GM12878 (cell line): Measurements from ENCODE around the gene CACNA2D2. TPM values are rescaled to one million over a fixed set of nuclear protein-coding genes. Genes with fewer than 3 reads are reported as not detected.

Source experiments
- ATAC-seq: fragments of 200-7000 bp; cut with Tn5 transposase; 3 replicates; pipeline ENCODE4 v1.9.1; 2020; ENCODE audit warnings: mild to moderate bottlenecking, moderate library complexity
- BruUV-seq: library from RNA; stranded (reverse); fragments of 400-500 nt; replicated peaks from 2 replicates; lab custom pipeline; 2021; lab: Mats Ljungman, UMichigan
- CTCF ChIA-PET: fragments of 300-600 bp; sonication (Branson Sonifier 250); formaldehyde crosslinking; extraction: SDS; loops from one replicate; lab custom pipeline; 2021; ENCODE audit warnings: inconsistent platforms; lab: Yijun Ruan, JAX
- POLR2A ChIA-PET: fragments of 350-600 bp; formaldehyde crosslinking; extraction: SDS; loops from one replicate; lab custom pipeline; 2021; ENCODE audit warnings: inconsistent platforms; lab: Charles Lee
- RAD21 ChIA-PET: fragments of 300-600 bp; sonication (Branson Sonifier 250); formaldehyde crosslinking; loops from one replicate; lab custom pipeline; 2023; ENCODE audit warnings: antibody characterized with exemption; ENCODE audit not compliant: unreplicated experiment; lab: Charles Lee
- SMC1A ChIA-PET: fragments of 300-600 bp; sonication (Branson Sonifier 250); formaldehyde crosslinking; loops from one replicate; lab custom pipeline; 2023; ENCODE audit not compliant: unreplicated experiment, uncharacterized antibody; lab: Charles Lee
- DNase-seq: peaks from one replicate; pipeline ENCODE4 v3.0.0-alpha.2; 2011; ENCODE audit warnings: low read depth, low spot score
- FAIRE-seq: peaks from 3 replicates; lab custom pipeline; 2011; peaks lifted over from hg19 to GRCh38; lab: Jason Lieb, UNC
- H2AFZ ChIP-seq: 2 replicates; pipeline ENCODE4 v1.6.0; 2011; ENCODE audit warnings: low read depth, low read length, control low read depth; ENCODE audit not compliant: control insufficient read depth
- H3K27ac ChIP-seq: 2 replicates; pipeline ENCODE4 v1.5.1; 2011; ENCODE audit warnings: control low read depth; ENCODE audit not compliant: control insufficient read depth, insufficient read depth
- H3K27me3 ChIP-seq, 2 experiments: replicated peaks in 1 of 2; 2 replicates each; pipeline versions ENCODE4 v1.6.0 to v1.6.1; 2011; ENCODE audit warnings: low read length in 1 of 2; ENCODE audit not compliant: control insufficient read depth in 2 of 2, insufficient read depth in 2 of 2
- H3K36me3 ChIP-seq, 2 experiments: 2 replicates each; pipeline ENCODE4 v1.5.1; 2011; ENCODE audit warnings: low read length in 1 of 2; ENCODE audit not compliant: control insufficient read depth in 2 of 2, insufficient read depth in 2 of 2
- H3K4me1 ChIP-seq: 2 replicates; pipeline ENCODE4 v1.6.1; 2011; ENCODE audit warnings: mild to moderate bottlenecking, low read length, moderate library complexity, mixed read lengths; ENCODE audit not compliant: control insufficient read depth, insufficient read depth
- H3K4me2 ChIP-seq: 2 replicates; pipeline ENCODE4 v1.6.0; 2011; ENCODE audit warnings: control low read depth; ENCODE audit not compliant: control insufficient read depth, insufficient read depth
- H3K4me3 ChIP-seq: fragments of 200-600 bp; sonication (generic); 2 replicates; pipeline ENCODE4 v1.5.1; 2016
- H3K79me2 ChIP-seq: 2 replicates; pipeline ENCODE4 v1.6.0; 2011; ENCODE audit warnings: low read length; ENCODE audit not compliant: control insufficient read depth, insufficient read depth
- H3K9ac ChIP-seq: 2 replicates; pipeline ENCODE4 v1.8.0; 2011; ENCODE audit warnings: low read length, control low read depth, mixed read lengths; ENCODE audit not compliant: control insufficient read depth, insufficient read depth
- H3K9me3 ChIP-seq: replicated peaks from 3 replicates; pipeline ENCODE4 v1.5.1; 2011; ENCODE audit warnings: mild to moderate bottlenecking, low read length; ENCODE audit not compliant: control insufficient read depth, insufficient read depth
- H4K20me1 ChIP-seq: 2 replicates; pipeline ENCODE4 v1.6.0; 2011; ENCODE audit not compliant: control insufficient read depth, insufficient read depth
- ATF7 ChIP-seq: fragments of 450-650 bp; IDR thresholded peaks from 2 replicates; pipeline ENCODE4 v1.6.1; 2016; ENCODE audit warnings: low read depth, mild to moderate bottlenecking
- CHD4 ChIP-seq: fragments of 200-600 bp; sonication (generic); IDR thresholded peaks from 2 replicates; pipeline ENCODE4 v1.6.1; 2016; ENCODE audit warnings: mild to moderate bottlenecking
- E2F4 ChIP-seq: IDR thresholded peaks from 2 replicates; pipeline ENCODE4 v1.6.1; 2012; ENCODE audit warnings: low read depth, low read length, improper control_type of control experiment
- FOXK2 ChIP-seq: fragments of 450-650 bp; IDR thresholded peaks from 2 replicates; pipeline ENCODE4 v1.6.1; 2017; ENCODE audit warnings: mild to moderate bottlenecking, moderate library complexity
- HSF1 ChIP-seq: fragments of 150-350 bp; IDR thresholded peaks from 2 replicates; pipeline ENCODE4 v1.6.1; 2014; ENCODE audit warnings: mild to moderate bottlenecking, low read depth, low read length
- KAT2A ChIP-seq: conservative IDR thresholded peaks from 2 replicates; pipeline ENCODE4 v1.6.1; 2011; ENCODE audit warnings: low read depth, low read length; ENCODE audit not compliant: control insufficient read depth
- NFIC ChIP-seq: IDR thresholded peaks from 2 replicates; pipeline ENCODE4 v1.6.1; 2012; ENCODE audit warnings: low read depth, mild to moderate bottlenecking, inconsistent platforms, low read length, moderate library complexity
- RAD51 ChIP-seq: fragments of 450-650 bp; IDR thresholded peaks from 2 replicates; pipeline ENCODE4 v1.6.1; 2016; ENCODE audit warnings: moderate library complexity, mild to moderate bottlenecking, inconsistent platforms
- RFX5 ChIP-seq: IDR thresholded peaks from 2 replicates; pipeline ENCODE4 v1.6.1; 2011; ENCODE audit warnings: low read depth, low read length, improper control_type of control experiment
- TARDBP ChIP-seq: IDR thresholded peaks from 2 replicates; pipeline ENCODE4 v1.6.1; 2016; ENCODE audit warnings: borderline replicate concordance
- ZBTB4 ChIP-seq: fragments of 450-650 bp; formaldehyde crosslinking; IDR thresholded peaks from 2 replicates; pipeline ENCODE4 v1.4.0; 2022; ENCODE audit warnings: mild to moderate bottlenecking, moderate library complexity
- ZBTB40 ChIP-seq: fragments of 450-650 bp; IDR thresholded peaks from 2 replicates; pipeline ENCODE4 v1.6.1; 2016; ENCODE audit warnings: mild to moderate bottlenecking, moderate library complexity, borderline replicate concordance
- ZZZ3 ChIP-seq: IDR thresholded peaks from 2 replicates; pipeline ENCODE4 v1.6.1; 2011; ENCODE audit warnings: low read depth; ENCODE audit not compliant: control insufficient read depth, insufficient read length
- WGBS: methylation state at CpG from one replicate; pipeline ENCODE4 v1.1.6; 2016; ENCODE audit warnings: low lambda C conversion rate; ENCODE audit not compliant: insufficient replicate concordance, insufficient coverage; ENCODE audit errors: missing lambda C conversion rate; 5-methylcytosine and 5-hydroxymethylcytosine counted together
- in situ Hi-C: fragments of 300-500 bp; cut with MboI; formaldehyde crosslinking; loops from 9 replicates; pipeline ENCODE4 v1.14.3; 2018; ENCODE audit warnings: mixed read lengths
- intact Hi-C: fragments of 100-400 bp; cut with micrococcal nuclease; formaldehyde crosslinking; loops from one replicate; pipeline ENCODE4 v1.14.2; 2022; ENCODE audit not compliant: unreplicated experiment
- polyA plus RNA-seq, 11 experiments: library from polyadenylated mRNA; depleted of rRNA in 4 of 11; unstranded in 6 of 11; stranded (reverse) in 5 of 11; fragments of >200 nt; fragmentation: Nextera tagmentation in 4 of 11; fragmentation: Illumina TruSeq in 1 of 11; extraction: Ambion mirVana in 4 of 11; extraction: Trizol in 1 of 11; gene quantifications; 1 replicate in 1 of 11; 2 replicates in 10 of 11; pipeline versions ENCODE4 v1.2.1 to v1.2.3, GENCODE V29; 2011 to 2016; ENCODE audit warnings: inconsistent platforms in 2 of 11, missing spikeins in 2 of 11, low read depth in 1 of 11
- total RNA-seq, 4 experiments: library from RNA; depleted of rRNA in 3 of 4; stranded (reverse); fragments of >200 nt in 3 of 4; fragmentation: Illumina TruSeq in 1 of 4; extraction: Trizol in 1 of 4; gene quantifications; 2 replicates each; pipeline versions ENCODE4 v1.2.1 to v1.2.3, GENCODE V29; 2013 to 2021

Gene CACNA2D2
- total and polyA plus RNA-seq, 10 of the 15 experiments (the other 5 are each of a cell fraction or from before 2014, with no cell fraction given) = 0.03 to 0.07 TPM; not detected in 8

GRCh38 chr3:50478671-50479260 lies 24.7 kb downstream of the CACNA2D2 start:
- Histone ChIP-seq H3K36me3 (no peaks in the 10 kb centered on the region), H3K4me2 (no peak overlapping the region), H3K4me1 (no peaks in the 10 kb centered on the region), H4K20me1 (no peaks in the 10 kb centered on the region), H3K4me3 (no peak overlapping the region), H2AFZ (no peak overlapping the region), H3K9me3 (no peaks in the 10 kb centered on the region), H3K27ac (no peak overlapping the region), H3K79me2 (no peaks in the 10 kb centered on the region), H3K27me3 (peaks cover 0 to 3% of the 10 kb centered on the region in 2 experiments; a peak in 2 of 4 replicates), H3K9ac (no peak overlapping the region)
- SMC1A ChIA-PET = no interaction called here
- 19% methylated on average over 2 of the region's 2 CpGs for WGBS
- RAD21 ChIA-PET = no interaction called here
- no peak for DNase-seq
- no peak for FAIRE-seq
- TF ChIP-seq ZBTB4 (no peak), NFIC (no peak), ATF7 (no peak), ZBTB40 (no peak), TARDBP (no peak), FOXK2 (no peak), KAT2A (no peak), HSF1 (no peak), CHD4 (no peak), E2F4 (no peak), RAD51 (no peak), ZZZ3 (no peak), RFX5 (no peak)
- no TSS peak for BruUV-seq
- no peak for ATAC-seq
- CTCF ChIA-PET = no interaction called here
- in situ Hi-C loops = no loop called here
- POLR2A ChIA-PET = no interaction called here
- intact Hi-C loops = no loop called here
